Neural cell (in vitro differentiated cells): ENCODE measurements around the gene FBXO38. TPM values are rescaled to one million over a fixed set of nuclear protein-coding genes. Genes with fewer than 3 reads are reported as not detected.

Experiments
- polyA plus RNA-seq: library from polyadenylated mRNA; depleted of rRNA; stranded (reverse); fragments of >200 nt; gene quantifications from 2 replicates; pipeline ENCODE4 v1.2.3, GENCODE V29; 2014
- small RNA-seq, 3 experiments: library from RNA; depleted of rRNA; stranded (forward); fragments of <200 nt; gene quantifications; one replicate each; pipeline ENCODE3, GENCODE V24; 2012

FBXO38 gene
- polyA plus RNA-seq, 1 donor from 2014 or later = 69.1 TPM

Small RNA genes within 50 kb of the gene (small RNA-seq; reads per million reads assigned to genes)
- gene RF00017 = 0 reads per million in 3 experiments

Other genes starting within 250 kb of the FBXO38 start
- gene SPINK14, start 215.4 kb upstream of the FBXO38 start, polyA plus RNA-seq = not detected in 2 replicates
- gene SPINK6, start 180.9 kb upstream of the FBXO38 start, polyA plus RNA-seq = not detected in 2 replicates
- gene MARCOL, start 145.4 kb upstream of the FBXO38 start, polyA plus RNA-seq = not detected in 2 replicates
- gene SPINK13, start 115.2 kb upstream of the FBXO38 start, polyA plus RNA-seq = not detected in 2 replicates
- not detected in 2 replicates for gene SPINK7, start 71.5 kb upstream of the FBXO38 start, polyA plus RNA-seq
- not detected in 2 replicates for gene SPINK9, start 48.4 kb upstream of the FBXO38 start, polyA plus RNA-seq